Small intestine (tissue), 7 donors: ENCODE measurements around the gene DACH1. TPM values are rescaled to one million over a fixed set of nuclear protein-coding genes. Genes with fewer than 3 reads are reported as not detected.

Source experiments
- DNase-seq, 2 donors: peaks; one replicate each; pipeline versions ENCODE4 v3.0.0 to v3.0.0-alpha.2; 2013
- FAIRE-seq: peaks from 2 replicates; lab custom pipeline; 2012; peaks lifted over from hg19 to GRCh38; lab: Jason Lieb, UNC
- H3K27ac ChIP-seq, 3 donors: one replicate each; pipeline ENCODE4 v1.5.1; 2013; ENCODE audit warnings: low read length in 2 of 3, mild to moderate bottlenecking in 2 of 3, control low read depth in 1 of 3, inconsistent platforms in 1 of 3, low read depth in 1 of 3, moderate library complexity in 1 of 3
- H3K27me3 ChIP-seq, 3 donors: one replicate each; pipeline ENCODE4 v1.6.1; 2013; ENCODE audit warnings: low read length in 3 of 3, inconsistent platforms in 1 of 3; ENCODE audit not compliant: control insufficient read depth in 3 of 3, insufficient read depth in 3 of 3
- H3K36me3 ChIP-seq, 3 donors: one replicate each; pipeline ENCODE4 v1.6.1; 2013; ENCODE audit warnings: low read length in 3 of 3, inconsistent platforms in 1 of 3, low read depth in 1 of 3, mild to moderate bottlenecking in 1 of 3, moderate library complexity in 1 of 3; ENCODE audit not compliant: control insufficient read depth in 3 of 3, insufficient read depth in 2 of 3
- H3K4me1 ChIP-seq, 3 donors: one replicate each; pipeline ENCODE4 v1.6.1; 2013; ENCODE audit warnings: low read length in 2 of 3, inconsistent platforms in 1 of 3, low read depth in 1 of 3, mild to moderate bottlenecking in 1 of 3, moderate library complexity in 1 of 3; ENCODE audit not compliant: control insufficient read depth in 3 of 3, insufficient read depth in 2 of 3
- H3K4me3 ChIP-seq, 3 donors: one replicate each; pipeline ENCODE4 v1.5.1; 2013; ENCODE audit warnings: low read length in 3 of 3, control low read depth in 1 of 3, inconsistent platforms in 1 of 3, low read depth in 1 of 3, mild to moderate bottlenecking in 1 of 3, moderate library complexity in 1 of 3
- H3K9me3 ChIP-seq, 2 donors: one replicate each; pipeline ENCODE4 v1.6.1; 2013; ENCODE audit warnings: low read depth in 1 of 2, low read length in 1 of 2; ENCODE audit not compliant: control insufficient read depth in 2 of 2, insufficient read depth in 1 of 2
- WGBS, 3 donors: extraction: QIAGEN DNeasy Blood & Tissue Kit; methylation state at CpG; one replicate each; pipeline ENCODE4 v1.1.7; 2013; 5-methylcytosine and 5-hydroxymethylcytosine counted together
- polyA plus RNA-seq, 4 donors: library from polyadenylated mRNA; stranded (reverse) in 3 of 4; unstranded in 1 of 4; fragments of 200-250 nt in 3 of 4; fragments of 120-200 nt in 1 of 4; gene quantifications; one replicate each; pipeline versions ENCODE4 v1.2.1 to v1.2.3, GENCODE V29; 2013
- donor health status: healthy with polysubstance abuse.
- donor health status: control.
- donor health status: control.
- donor health status: Bipolar disorder and iron deficiency.
- donor health status: healthy.

DACH1 gene
- polyA plus RNA-seq, 4 donors, result 1.8 to 30.2 (median 4.3) TPM

- DNase-seq, result no peak
- H3K36me3 ChIP-seq, result no peaks in the 10 kb centered on the region
- H3K27me3 ChIP-seq, result no peaks in the 10 kb centered on the region
- peaks cover 0 to 3% (median 3%) of the 10 kb centered on the region in 3 donors for H3K4me1 ChIP-seq
- WGBS, 3 donors, result 69 to 81% (median 74%) methylated on average over 5 of the region's 5 CpGs
- H3K27ac ChIP-seq, result no peak overlapping the region
- no peak overlapping the region for H3K4me3 ChIP-seq
- H3K9me3 ChIP-seq, result no peaks in the 10 kb centered on the region
- no peak for FAIRE-seq
Measured at GRCh38 chr13:71830323-71830722, 36.7 kb downstream of the DACH1 start.

- FAIRE-seq (no peak), DNase-seq (no peak)
- no peaks in the 10 kb centered on the region for H3K9me3 ChIP-seq
- H3K4me3 ChIP-seq, result no peak overlapping the region
- H3K27ac ChIP-seq, result no peak overlapping the region
- H3K36me3 ChIP-seq, result no peaks in the 10 kb centered on the region
- peaks cover 0 to 3% (median 3%) of the 10 kb centered on the region in 3 donors for H3K4me1 ChIP-seq
- H3K27me3 ChIP-seq, result no peaks in the 10 kb centered on the region
- 67 to 87% (median 86%) methylated on average over 1 of the region's 1 CpG for WGBS, 3 donors
Measured at GRCh38 chr13:71829547-71829946, 37.5 kb downstream of the DACH1 start.

- Histone ChIP-seq H3K27me3 (no peaks in the 10 kb centered on the region), H3K36me3 (no peaks in the 10 kb centered on the region), H3K9me3 (no peaks in the 10 kb centered on the region), H3K4me1 (peaks cover 0 to 3% (median 3%) of the 10 kb centered on the region in 3 donors), H3K27ac (no peak overlapping the region), H3K4me3 (no peak overlapping the region)
- DNase-seq, result no peak
- 84 to 94% (median 94%) methylated on average over 2 of the region's 2 CpGs for WGBS, 3 donors
- FAIRE-seq, result no peak
Measured at GRCh38 chr13:71828564-71828963, 38.4 kb downstream of the DACH1 start.

GRCh38 chr13:71828117-71828516 lies 38.9 kb downstream of the DACH1 start:
- no peaks in the 10 kb centered on the region for H3K36me3 ChIP-seq
- H3K9me3 ChIP-seq, result no peaks in the 10 kb centered on the region
- FAIRE-seq (no peak), DNase-seq (no peak)
- no peaks in the 10 kb centered on the region for H3K27me3 ChIP-seq
- H3K27ac ChIP-seq, result no peak overlapping the region
- H3K4me3 ChIP-seq, result no peak overlapping the region
- 40 to 47% (median 43%) methylated on average over 6 of the region's 6 CpGs for WGBS, 3 donors
- peaks cover 0 to 3% (median 3%) of the 10 kb centered on the region in 3 donors for H3K4me1 ChIP-seq

- Histone ChIP-seq H3K4me1 (peaks cover 0 to 3% (median 3%) of the 10 kb centered on the region in 3 donors), H3K36me3 (no peaks in the 10 kb centered on the region), H3K4me3 (no peak overlapping the region), H3K27ac (no peak overlapping the region), H3K27me3 (no peaks in the 10 kb centered on the region), H3K9me3 (no peaks in the 10 kb centered on the region)
- DNase-seq (no peak), FAIRE-seq (no peak)
- 52 to 73% (median 53%) methylated on average over 8 of the region's 8 CpGs for WGBS, 3 donors
Measured at GRCh38 chr13:71827241-71827640, 39.8 kb downstream of the DACH1 start.

- Histone ChIP-seq H3K9me3 (peaks cover 0 to 4% of the 10 kb centered on the region in 2 donors), H3K4me3 (no peak overlapping the region), H3K27ac (no peak overlapping the region), H3K36me3 (peaks cover 0 to 3% (median 3%) of the 10 kb centered on the region in 3 donors), H3K4me1 (no peaks in the 10 kb centered on the region), H3K27me3 (no peaks in the 10 kb centered on the region)
- FAIRE-seq, result no peak
- WGBS, 3 donors, result 81 to 84% (median 83%) methylated on average over 3 of the region's 3 CpGs
- DNase-seq, result no peak
Measured at GRCh38 chr13:71820699-71821098, 46.3 kb downstream of the DACH1 start.

GRCh38 chr13:71817335-71817734 lies 49.7 kb downstream of the DACH1 start:
- no peaks in the 10 kb centered on the region for H3K27me3 ChIP-seq
- 88 to 99% (median 95%) methylated on average over 1 of the region's 1 CpG for WGBS, 3 donors
- DNase-seq (no peak), FAIRE-seq (no peak)
- no peaks in the 10 kb centered on the region for H3K4me1 ChIP-seq
- peaks cover 0 to 4% of the 10 kb centered on the region in 2 donors for H3K9me3 ChIP-seq
- H3K4me3 ChIP-seq, result no peak overlapping the region
- peaks cover 0 to 3% (median 3%) of the 10 kb centered on the region in 3 donors for H3K36me3 ChIP-seq
- no peak overlapping the region for H3K27ac ChIP-seq

GRCh38 chr13:71814806-71815360 lies 52.1 kb downstream of the DACH1 start:
- FAIRE-seq (no peak), DNase-seq (no peak)
- H3K4me3 ChIP-seq, result no peak overlapping the region
- H3K4me1 ChIP-seq, result no peaks in the 10 kb centered on the region
- peaks cover 0 to 2% of the 10 kb centered on the region in 2 donors for H3K9me3 ChIP-seq
- H3K27ac ChIP-seq, result no peak overlapping the region
- 49 to 57% (median 53%) methylated on average over 4 of the region's 4 CpGs for WGBS, 3 donors
- no peaks in the 10 kb centered on the region for H3K27me3 ChIP-seq
- H3K36me3 ChIP-seq, result peaks cover 0 to 3% (median under 1%) of the 10 kb centered on the region in 3 donors

- DNase-seq, result no peak
- H3K27me3 ChIP-seq, result no peaks in the 10 kb centered on the region
- H3K36me3 ChIP-seq, result peaks cover 0 to 1% (median 0%) of the 10 kb centered on the region in 3 donors
- peaks cover 0 to 2% of the 10 kb centered on the region in 2 donors for H3K9me3 ChIP-seq
- no peak for FAIRE-seq
- 80 to 96% (median 88%) methylated on average over 2 of the region's 2 CpGs for WGBS, 3 donors
- H3K4me3 ChIP-seq, result no peak overlapping the region
- H3K27ac ChIP-seq, result no peak overlapping the region
- no peaks in the 10 kb centered on the region for H3K4me1 ChIP-seq
Measured at GRCh38 chr13:71813187-71813586, 53.8 kb downstream of the DACH1 start.
